Panc1 (cell line): ENCODE measurements around the gene SETD7. TPM values are rescaled to one million over a fixed set of nuclear protein-coding genes. Genes with fewer than 3 reads are reported as not detected.

Source experiments
- ATAC-seq: fragments of 200-7000 bp; cut with Tn5 transposase; 2 replicates; pipeline ENCODE4 v1.9.1; 2020; ENCODE audit warnings: mild to moderate bottlenecking, moderate library complexity
- BruUV-seq: library from RNA; stranded (reverse); fragments of 400-500 nt; replicated peaks from 2 replicates; lab custom pipeline; 2021; lab: Mats Ljungman, UMichigan
- CTCF ChIA-PET: fragments of 300-600 bp; sonication (Branson Sonifier 250); formaldehyde crosslinking; loops from one replicate; lab custom pipeline; 2022; ENCODE audit warnings: antibody characterized with exemption; lab: Charles Lee
- POLR2A ChIA-PET: fragments of 300-600 bp; sonication (Branson Sonifier 250); formaldehyde crosslinking; loops from one replicate; lab custom pipeline; 2022; ENCODE audit warnings: antibody characterized with exemption; lab: Charles Lee
- DNase-seq: peaks from one replicate; pipeline ENCODE4 v3.0.0-alpha.2; 2010; ENCODE audit warnings: low read depth, low spot score
- H3K27ac ChIP-seq: 2 replicates; pipeline ENCODE4 v1.5.1; 2011; ENCODE audit warnings: mild to moderate bottlenecking, low read length, inconsistent platforms
- H3K27me3 ChIP-seq: fragments of 200-500 bp; sonication (Bioruptor generic); 2 replicates; pipeline ENCODE4 v1.6.0; 2014; ENCODE audit warnings: low read length, inconsistent platforms; ENCODE audit not compliant: control insufficient read depth, insufficient read depth
- H3K36me3 ChIP-seq: fragments of 200-500 bp; sonication (Bioruptor generic); 2 replicates; pipeline ENCODE4 v1.5.1; 2014; ENCODE audit warnings: inconsistent platforms, mild to moderate bottlenecking, low read length, moderate library complexity; ENCODE audit not compliant: control insufficient read depth, insufficient read depth
- H3K4me1 ChIP-seq: 2 replicates; pipeline ENCODE4 v1.5.1; 2011; ENCODE audit warnings: inconsistent platforms, mild to moderate bottlenecking, low read length, moderate library complexity; ENCODE audit not compliant: control insufficient read depth, insufficient read depth
- H3K4me3 ChIP-seq, 2 experiments: 2 replicates each; pipeline ENCODE4 v1.5.1; 2011 to 2012; ENCODE audit warnings: low read depth in 2 of 2, low read length in 2 of 2, mild to moderate bottlenecking in 2 of 2, inconsistent platforms in 1 of 2, moderate library complexity in 1 of 2
- H3K9me3 ChIP-seq: fragments of 200-500 bp; sonication (Bioruptor generic); 2 replicates; pipeline ENCODE4 v1.5.1; 2014; ENCODE audit warnings: low read depth, mild to moderate bottlenecking, inconsistent platforms, low read length, moderate library complexity; ENCODE audit not compliant: control insufficient read depth, insufficient read depth
- POLR2AphosphoS5 ChIP-seq: IDR thresholded peaks from 2 replicates; pipeline ENCODE4 v1.6.1; 2012; ENCODE audit warnings: mild to moderate bottlenecking, low read depth, low read length, moderate library complexity
- SIN3A ChIP-seq: IDR thresholded peaks from 2 replicates; pipeline ENCODE4 v1.6.1; 2012; ENCODE audit warnings: low read depth, mild to moderate bottlenecking, low read length, moderate library complexity, borderline replicate concordance; ENCODE audit not compliant: insufficient read depth
- TCF7L2 ChIP-seq: IDR thresholded peaks from 2 replicates; pipeline ENCODE4 v1.6.1; 2011; ENCODE audit warnings: mild to moderate bottlenecking, low read depth, low read length, inconsistent platforms
- in situ Hi-C: cut with HindIII; loops from 2 replicates; pipeline ENCODE4 v1.10.0; 2016; ENCODE audit warnings: low sequenced_read_pairs, low pct_unique_long_range_greater_than_20kb
- intact Hi-C: fragments of 100-400 bp; cut with micrococcal nuclease; formaldehyde crosslinking; loops from one replicate; pipeline ENCODE4 v1.10.0; 2022; ENCODE audit not compliant: unreplicated experiment
- total RNA-seq: library from RNA; stranded (reverse); gene quantifications from one replicate; pipeline ENCODE4 v1.2.1, GENCODE V29; 2021; ENCODE audit not compliant: unreplicated experiment
- TF ChIP-seq, protein P1 (sequence below), 2 experiments: IDR thresholded peaks; 2 replicates each; pipeline ENCODE4 v1.6.1; 2011 to 2012; ENCODE audit warnings: low read depth in 2 of 2, control low read depth in 1 of 2, low read length in 1 of 2, mild to moderate bottlenecking in 1 of 2, moderate library complexity in 1 of 2; ENCODE audit not compliant: insufficient read depth in 1 of 2
- TF ChIP-seq, protein P2 (sequence below): fragments of 450-650 bp; IDR thresholded peaks from 2 replicates; pipeline ENCODE4 v1.5.1; 2017; ENCODE audit warnings: mild to moderate bottlenecking

The SETD7 gene
- total RNA-seq, 1 experiment from 2014 or later, result 24.8 TPM

DNA sequence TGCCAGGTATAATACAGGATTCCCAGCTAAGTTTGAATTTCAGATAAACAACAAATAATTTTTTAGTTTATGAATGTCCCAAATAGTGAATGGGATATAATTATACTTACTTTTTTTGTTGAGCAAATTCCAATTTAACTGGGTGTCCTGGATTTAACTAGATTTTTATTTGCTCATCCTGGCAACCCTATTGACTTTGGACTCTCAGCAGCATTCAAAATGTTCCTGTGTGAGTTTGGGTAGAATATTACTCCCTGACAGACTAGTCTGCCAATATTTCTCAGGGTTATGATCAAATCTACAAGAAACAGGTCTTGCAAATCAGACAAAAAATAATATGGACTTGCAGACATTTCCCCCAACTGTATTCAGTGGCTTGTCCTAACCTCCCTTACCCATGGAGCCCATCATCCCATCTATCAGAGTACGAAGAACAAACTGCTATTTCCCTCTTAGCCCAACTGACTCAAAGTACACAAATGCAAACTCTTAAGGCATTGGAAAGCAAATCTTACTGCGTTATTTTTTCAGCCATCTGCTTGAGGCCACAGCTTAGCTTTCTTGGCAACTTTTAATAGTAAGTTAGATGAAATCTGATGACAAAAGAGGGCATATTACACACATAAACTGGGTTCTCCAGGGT lies 20.7 kb downstream of the SETD7 start:
- ChIA-PET POLR2A (no interaction called here), CTCF (no interaction called here)
- H3K4me3 ChIP-seq, result no peak overlapping the region
- no peaks in the 10 kb centered on the region; the same call in 1 of the 2 replicates for H3K36me3 ChIP-seq
- no peak for ATAC-seq
- no peak overlapping the region for H3K27ac ChIP-seq
- no peaks in the 10 kb centered on the region for H3K27me3 ChIP-seq
- intact Hi-C loops, result loop anchor here (10.0 kb wide), 1 partner anchor 81 kb away; the partner anchor contains the start of gene RAB33B
- no peaks in the 10 kb centered on the region for H3K9me3 ChIP-seq
- DNase-seq, result no peak
- H3K4me1 ChIP-seq, result no peaks in the 10 kb centered on the region
- BruUV-seq, result no TSS peak
- TF ChIP-seq, protein P1, sequence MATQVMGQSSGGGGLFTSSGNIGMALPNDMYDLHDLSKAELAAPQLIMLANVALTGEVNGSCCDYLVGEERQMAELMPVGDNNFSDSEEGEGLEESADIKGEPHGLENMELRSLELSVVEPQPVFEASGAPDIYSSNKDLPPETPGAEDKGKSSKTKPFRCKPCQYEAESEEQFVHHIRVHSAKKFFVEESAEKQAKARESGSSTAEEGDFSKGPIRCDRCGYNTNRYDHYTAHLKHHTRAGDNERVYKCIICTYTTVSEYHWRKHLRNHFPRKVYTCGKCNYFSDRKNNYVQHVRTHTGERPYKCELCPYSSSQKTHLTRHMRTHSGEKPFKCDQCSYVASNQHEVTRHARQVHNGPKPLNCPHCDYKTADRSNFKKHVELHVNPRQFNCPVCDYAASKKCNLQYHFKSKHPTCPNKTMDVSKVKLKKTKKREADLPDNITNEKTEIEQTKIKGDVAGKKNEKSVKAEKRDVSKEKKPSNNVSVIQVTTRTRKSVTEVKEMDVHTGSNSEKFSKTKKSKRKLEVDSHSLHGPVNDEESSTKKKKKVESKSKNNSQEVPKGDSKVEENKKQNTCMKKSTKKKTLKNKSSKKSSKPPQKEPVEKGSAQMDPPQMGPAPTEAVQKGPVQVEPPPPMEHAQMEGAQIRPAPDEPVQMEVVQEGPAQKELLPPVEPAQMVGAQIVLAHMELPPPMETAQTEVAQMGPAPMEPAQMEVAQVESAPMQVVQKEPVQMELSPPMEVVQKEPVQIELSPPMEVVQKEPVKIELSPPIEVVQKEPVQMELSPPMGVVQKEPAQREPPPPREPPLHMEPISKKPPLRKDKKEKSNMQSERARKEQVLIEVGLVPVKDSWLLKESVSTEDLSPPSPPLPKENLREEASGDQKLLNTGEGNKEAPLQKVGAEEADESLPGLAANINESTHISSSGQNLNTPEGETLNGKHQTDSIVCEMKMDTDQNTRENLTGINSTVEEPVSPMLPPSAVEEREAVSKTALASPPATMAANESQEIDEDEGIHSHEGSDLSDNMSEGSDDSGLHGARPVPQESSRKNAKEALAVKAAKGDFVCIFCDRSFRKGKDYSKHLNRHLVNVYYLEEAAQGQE (IDR thresholded peaks at IDR 0.05; ENCODE audit: insufficient read depth in 1 of 2, low read depth in 2 of 2, low read length in 1 of 2), result no peak
- TF ChIP-seq SIN3A, result no peak
- no peak for TF ChIP-seq TCF7L2
- TF ChIP-seq, protein P2, sequence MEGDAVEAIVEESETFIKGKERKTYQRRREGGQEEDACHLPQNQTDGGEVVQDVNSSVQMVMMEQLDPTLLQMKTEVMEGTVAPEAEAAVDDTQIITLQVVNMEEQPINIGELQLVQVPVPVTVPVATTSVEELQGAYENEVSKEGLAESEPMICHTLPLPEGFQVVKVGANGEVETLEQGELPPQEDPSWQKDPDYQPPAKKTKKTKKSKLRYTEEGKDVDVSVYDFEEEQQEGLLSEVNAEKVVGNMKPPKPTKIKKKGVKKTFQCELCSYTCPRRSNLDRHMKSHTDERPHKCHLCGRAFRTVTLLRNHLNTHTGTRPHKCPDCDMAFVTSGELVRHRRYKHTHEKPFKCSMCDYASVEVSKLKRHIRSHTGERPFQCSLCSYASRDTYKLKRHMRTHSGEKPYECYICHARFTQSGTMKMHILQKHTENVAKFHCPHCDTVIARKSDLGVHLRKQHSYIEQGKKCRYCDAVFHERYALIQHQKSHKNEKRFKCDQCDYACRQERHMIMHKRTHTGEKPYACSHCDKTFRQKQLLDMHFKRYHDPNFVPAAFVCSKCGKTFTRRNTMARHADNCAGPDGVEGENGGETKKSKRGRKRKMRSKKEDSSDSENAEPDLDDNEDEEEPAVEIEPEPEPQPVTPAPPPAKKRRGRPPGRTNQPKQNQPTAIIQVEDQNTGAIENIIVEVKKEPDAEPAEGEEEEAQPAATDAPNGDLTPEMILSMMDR, result no peak
- TF ChIP-seq POLR2AphosphoS5, result no peak
- in situ Hi-C loops, result no loop called here

DNA sequence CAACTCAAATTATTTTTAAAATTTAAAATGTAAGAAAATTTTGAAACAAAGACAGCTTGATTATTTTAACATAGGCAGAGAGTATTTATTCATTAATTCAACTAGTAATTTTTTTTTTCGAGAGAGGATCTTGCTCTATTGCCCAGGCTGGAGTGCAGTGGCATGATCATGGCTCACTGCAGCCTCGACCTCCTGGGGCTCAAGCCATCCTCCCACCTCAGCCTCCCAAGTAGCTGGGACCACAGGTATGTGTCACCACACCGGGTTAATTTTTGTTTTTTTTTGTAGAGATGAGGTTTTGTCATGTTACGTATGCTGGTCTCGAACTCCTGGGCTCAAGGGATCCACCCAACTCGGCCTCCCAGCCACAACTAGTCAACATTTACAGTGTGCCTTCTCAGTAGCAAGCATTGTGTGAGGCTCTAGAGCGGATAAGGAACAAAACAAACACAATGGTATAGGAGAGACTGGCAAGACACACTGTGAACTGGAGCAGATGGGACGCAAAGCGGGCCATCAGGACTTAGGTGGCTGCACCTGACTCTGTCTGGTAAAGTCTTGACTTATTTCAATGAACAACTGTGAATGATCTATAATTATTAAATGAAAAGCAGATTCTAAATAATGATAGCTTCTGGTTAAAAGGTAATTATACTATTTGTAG lies 21.6 kb downstream of the SETD7 start:
- POLR2A ChIA-PET, result no interaction called here
- Histone ChIP-seq H3K4me1 (no peaks in the 10 kb centered on the region), H3K9me3 (no peaks in the 10 kb centered on the region), H3K36me3 (no peaks in the 10 kb centered on the region; the same call in 1 of the 2 replicates), H3K27ac (no peak overlapping the region), H3K27me3 (no peaks in the 10 kb centered on the region), H3K4me3 (no peak overlapping the region)
- BruUV-seq, result no TSS peak
- no peak for DNase-seq
- CTCF ChIA-PET, result no interaction called here
- intact Hi-C loops (loop anchor here (10.0 kb wide), 1 partner anchor 80 kb away; the partner anchor contains the start of gene RAB33B), in situ Hi-C loops (no loop called here)
- TF ChIP-seq SIN3A (no peak), POLR2AphosphoS5 (no peak), TCF7L2 (no peak)
- TF ChIP-seq, protein P1 (IDR thresholded peaks at IDR 0.05; ENCODE audit: insufficient read depth in 1 of 2, low read depth in 2 of 2, low read length in 1 of 2), result no peak
- TF ChIP-seq, protein P2, result no peak
- ATAC-seq, result no peak
